Lung (tissue), 12 donors: ENCODE measurements around the gene PRKN. TPM values are rescaled to one million over a fixed set of nuclear protein-coding genes. Genes with fewer than 3 reads are reported as not detected.

ENCODE experiments used
- ATAC-seq: fragments of 200-7000 bp; cut with Tn5 transposase; one replicate; pipeline ENCODE4 v1.9.1; 2020; ENCODE audit warnings: moderate number of reproducible peaks; ENCODE audit not compliant: insufficient read depth, low FRiP score
- DNase-seq, 3 donors: peaks; one replicate each; pipeline ENCODE4 v3.0.0-alpha.2; 2013 to 2017
- H3K27ac ChIP-seq, 2 donors: one replicate each; pipeline ENCODE4 v1.5.1; 2013; ENCODE audit warnings: mild to moderate bottlenecking in 2 of 2, moderate library complexity in 2 of 2, control low read depth in 1 of 2, inconsistent platforms in 1 of 2, low read depth in 1 of 2, low read length in 1 of 2
- H3K27me3 ChIP-seq, 3 donors: one replicate each; pipeline ENCODE4 v1.5.1; 2013; ENCODE audit warnings: low read length in 2 of 3; ENCODE audit not compliant: control insufficient read depth in 3 of 3, insufficient read depth in 3 of 3
- H3K36me3 ChIP-seq, 4 donors: one replicate each; pipeline ENCODE4 v1.5.1; 2013; ENCODE audit warnings: low read length in 4 of 4, mild to moderate bottlenecking in 1 of 4, moderate library complexity in 1 of 4; ENCODE audit not compliant: control insufficient read depth in 4 of 4, insufficient read depth in 4 of 4
- H3K4me1 ChIP-seq, 5 donors: one replicate each; pipeline ENCODE4 v1.5.1; 2013; ENCODE audit warnings: low read length in 5 of 5, mild to moderate bottlenecking in 2 of 5, moderate library complexity in 1 of 5; ENCODE audit not compliant: control insufficient read depth in 5 of 5, insufficient read depth in 5 of 5
- H3K4me3 ChIP-seq: one replicate; pipeline ENCODE4 v1.5.1; 2013; ENCODE audit warnings: mild to moderate bottlenecking, control low read depth, moderate library complexity
- H3K9ac ChIP-seq, 2 donors: one replicate each; pipeline ENCODE4 v1.5.1; 2013; ENCODE audit warnings: low read length in 2 of 2, control low read depth in 1 of 2; ENCODE audit not compliant: insufficient read depth in 1 of 2
- H3K9me3 ChIP-seq, 4 donors: one replicate each; pipeline ENCODE4 v1.5.1; 2013; ENCODE audit warnings: low read length in 3 of 4, mild to moderate bottlenecking in 1 of 4, moderate library complexity in 1 of 4; ENCODE audit not compliant: control insufficient read depth in 4 of 4, insufficient read depth in 3 of 4
- WGBS, 2 donors: extraction: QIAGEN DNeasy Blood & Tissue Kit; methylation state at CpG; one replicate each; pipeline ENCODE4 v1.1.7; 2013; 5-methylcytosine and 5-hydroxymethylcytosine counted together
- polyA plus RNA-seq, 2 donors: library from polyadenylated mRNA; stranded (reverse); fragments of 200-250 nt; gene quantifications; one replicate each; pipeline ENCODE4 v1.2.1, GENCODE V29; 2013
- total RNA-seq, 2 donors: library from RNA; depleted of rRNA in 1 of 2; stranded (reverse); fragments of >200 nt in 1 of 2; gene quantifications; one replicate each; pipeline ENCODE4 v1.2.1, GENCODE V29; 2014 to 2021
- TF ChIP-seq, protein P1 (sequence below): IDR thresholded peaks from 2 replicates; pipeline ENCODE4 v1.5.1; 2012; ENCODE audit warnings: mild to moderate bottlenecking; ENCODE audit errors: control extremely low read depth, extremely low read depth
- donor health status: control.
- donor health status: control.
- donor health status: Bipolar disorder and iron deficiency.
- donor health status: healthy.
- donor health status: DM: yes; HTN: yes; CAD: no.

The PRKN gene
- total and polyA plus RNA-seq, 4 donors = 0.27 to 11.2 (median 3.1) TPM

- Histone ChIP-seq H3K9me3 (no peaks in the 10 kb centered on the region), H3K4me3 (no peak overlapping the region), H3K27ac (no peak overlapping the region), H3K4me1 (peaks cover 0 to 9% (median 0%) of the 10 kb centered on the region in 5 donors), H3K9ac (no peak overlapping the region), H3K27me3 (no peaks in the 10 kb centered on the region), H3K36me3 (no peaks in the 10 kb centered on the region)
- TF ChIP-seq, protein P1, sequence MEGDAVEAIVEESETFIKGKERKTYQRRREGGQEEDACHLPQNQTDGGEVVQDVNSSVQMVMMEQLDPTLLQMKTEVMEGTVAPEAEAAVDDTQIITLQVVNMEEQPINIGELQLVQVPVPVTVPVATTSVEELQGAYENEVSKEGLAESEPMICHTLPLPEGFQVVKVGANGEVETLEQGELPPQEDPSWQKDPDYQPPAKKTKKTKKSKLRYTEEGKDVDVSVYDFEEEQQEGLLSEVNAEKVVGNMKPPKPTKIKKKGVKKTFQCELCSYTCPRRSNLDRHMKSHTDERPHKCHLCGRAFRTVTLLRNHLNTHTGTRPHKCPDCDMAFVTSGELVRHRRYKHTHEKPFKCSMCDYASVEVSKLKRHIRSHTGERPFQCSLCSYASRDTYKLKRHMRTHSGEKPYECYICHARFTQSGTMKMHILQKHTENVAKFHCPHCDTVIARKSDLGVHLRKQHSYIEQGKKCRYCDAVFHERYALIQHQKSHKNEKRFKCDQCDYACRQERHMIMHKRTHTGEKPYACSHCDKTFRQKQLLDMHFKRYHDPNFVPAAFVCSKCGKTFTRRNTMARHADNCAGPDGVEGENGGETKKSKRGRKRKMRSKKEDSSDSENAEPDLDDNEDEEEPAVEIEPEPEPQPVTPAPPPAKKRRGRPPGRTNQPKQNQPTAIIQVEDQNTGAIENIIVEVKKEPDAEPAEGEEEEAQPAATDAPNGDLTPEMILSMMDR = no peak
- DNase-seq (no peak), ATAC-seq (no peak)
- 66 to 71% methylated on average over 2 of the region's 2 CpGs for WGBS, 2 donors
These were observed 242.1 kb downstream of the PRKN start for GRCh38 chr6:162485464-162485863.

- no peak for DNase-seq
- Histone ChIP-seq H3K36me3 (no peaks in the 10 kb centered on the region), H3K9ac (no peak overlapping the region), H3K4me1 (peaks cover 0 to 9% (median 0%) of the 10 kb centered on the region in 5 donors), H3K9me3 (no peaks in the 10 kb centered on the region), H3K27ac (no peak overlapping the region), H3K4me3 (no peak overlapping the region), H3K27me3 (no peaks in the 10 kb centered on the region)
- TF ChIP-seq, protein P1 = no peak
- no peak for ATAC-seq
These were observed 245.6 kb downstream of the PRKN start for GRCh38 chr6:162481938-162482337.

- H3K36me3 ChIP-seq = no peaks in the 10 kb centered on the region
- no peaks in the 10 kb centered on the region for H3K27me3 ChIP-seq
- no peak overlapping the region for H3K9ac ChIP-seq
- 92 to 95% methylated on average over 2 of the region's 2 CpGs for WGBS, 2 donors
- TF ChIP-seq, protein P1 = no peak
- H3K4me1 ChIP-seq = peaks cover 0 to 9% (median 0%) of the 10 kb centered on the region in 5 donors
- DNase-seq = no peak
- H3K4me3 ChIP-seq = no peak overlapping the region
- H3K9me3 ChIP-seq = no peaks in the 10 kb centered on the region
- ATAC-seq = no peak
- no peak overlapping the region for H3K27ac ChIP-seq
These were observed 246.2 kb downstream of the PRKN start for GRCh38 chr6:162481320-162481719.

GRCh38 chr6:162478192-162478671 is 249.3 kb downstream of the PRKN start:
- Histone ChIP-seq H3K9me3 (peaks cover 0 to 2% (median 0%) of the 10 kb centered on the region in 4 donors), H3K27me3 (no peaks in the 10 kb centered on the region), H3K27ac (no peak overlapping the region), H3K4me3 (no peak overlapping the region), H3K36me3 (no peaks in the 10 kb centered on the region), H3K4me1 (peaks cover 0 to 6% (median 0%) of the 10 kb centered on the region in 5 donors), H3K9ac (no peak overlapping the region)
- no peak for ATAC-seq
- TF ChIP-seq, protein P1 = no peak
- 88 to 91% methylated on average over 7 of the region's 7 CpGs for WGBS, 2 donors
- no peak for DNase-seq
